HG03060 (cell line): ENCODE measurements around the gene SPEN.
"Not testable (repeated sequence)": the region's sequence is repeated elsewhere in the genome, so short reads cannot be mapped to it uniquely, and the experiment has no call there.

Source experiments
- ATAC-seq: cut with Tn5 transposase; IDR thresholded peaks from one replicate; pipeline ENCODE4 v1.9.1; 2021; ENCODE audit warnings: low read depth, moderate number of reproducible peaks; ENCODE audit not compliant: unreplicated experiment

The SPEN gene, protein sequence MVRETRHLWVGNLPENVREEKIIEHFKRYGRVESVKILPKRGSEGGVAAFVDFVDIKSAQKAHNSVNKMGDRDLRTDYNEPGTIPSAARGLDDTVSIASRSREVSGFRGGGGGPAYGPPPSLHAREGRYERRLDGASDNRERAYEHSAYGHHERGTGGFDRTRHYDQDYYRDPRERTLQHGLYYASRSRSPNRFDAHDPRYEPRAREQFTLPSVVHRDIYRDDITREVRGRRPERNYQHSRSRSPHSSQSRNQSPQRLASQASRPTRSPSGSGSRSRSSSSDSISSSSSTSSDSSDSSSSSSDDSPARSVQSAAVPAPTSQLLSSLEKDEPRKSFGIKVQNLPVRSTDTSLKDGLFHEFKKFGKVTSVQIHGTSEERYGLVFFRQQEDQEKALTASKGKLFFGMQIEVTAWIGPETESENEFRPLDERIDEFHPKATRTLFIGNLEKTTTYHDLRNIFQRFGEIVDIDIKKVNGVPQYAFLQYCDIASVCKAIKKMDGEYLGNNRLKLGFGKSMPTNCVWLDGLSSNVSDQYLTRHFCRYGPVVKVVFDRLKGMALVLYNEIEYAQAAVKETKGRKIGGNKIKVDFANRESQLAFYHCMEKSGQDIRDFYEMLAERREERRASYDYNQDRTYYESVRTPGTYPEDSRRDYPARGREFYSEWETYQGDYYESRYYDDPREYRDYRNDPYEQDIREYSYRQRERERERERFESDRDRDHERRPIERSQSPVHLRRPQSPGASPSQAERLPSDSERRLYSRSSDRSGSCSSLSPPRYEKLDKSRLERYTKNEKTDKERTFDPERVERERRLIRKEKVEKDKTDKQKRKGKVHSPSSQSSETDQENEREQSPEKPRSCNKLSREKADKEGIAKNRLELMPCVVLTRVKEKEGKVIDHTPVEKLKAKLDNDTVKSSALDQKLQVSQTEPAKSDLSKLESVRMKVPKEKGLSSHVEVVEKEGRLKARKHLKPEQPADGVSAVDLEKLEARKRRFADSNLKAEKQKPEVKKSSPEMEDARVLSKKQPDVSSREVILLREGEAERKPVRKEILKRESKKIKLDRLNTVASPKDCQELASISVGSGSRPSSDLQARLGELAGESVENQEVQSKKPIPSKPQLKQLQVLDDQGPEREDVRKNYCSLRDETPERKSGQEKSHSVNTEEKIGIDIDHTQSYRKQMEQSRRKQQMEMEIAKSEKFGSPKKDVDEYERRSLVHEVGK (N-terminal part only)

DNA sequence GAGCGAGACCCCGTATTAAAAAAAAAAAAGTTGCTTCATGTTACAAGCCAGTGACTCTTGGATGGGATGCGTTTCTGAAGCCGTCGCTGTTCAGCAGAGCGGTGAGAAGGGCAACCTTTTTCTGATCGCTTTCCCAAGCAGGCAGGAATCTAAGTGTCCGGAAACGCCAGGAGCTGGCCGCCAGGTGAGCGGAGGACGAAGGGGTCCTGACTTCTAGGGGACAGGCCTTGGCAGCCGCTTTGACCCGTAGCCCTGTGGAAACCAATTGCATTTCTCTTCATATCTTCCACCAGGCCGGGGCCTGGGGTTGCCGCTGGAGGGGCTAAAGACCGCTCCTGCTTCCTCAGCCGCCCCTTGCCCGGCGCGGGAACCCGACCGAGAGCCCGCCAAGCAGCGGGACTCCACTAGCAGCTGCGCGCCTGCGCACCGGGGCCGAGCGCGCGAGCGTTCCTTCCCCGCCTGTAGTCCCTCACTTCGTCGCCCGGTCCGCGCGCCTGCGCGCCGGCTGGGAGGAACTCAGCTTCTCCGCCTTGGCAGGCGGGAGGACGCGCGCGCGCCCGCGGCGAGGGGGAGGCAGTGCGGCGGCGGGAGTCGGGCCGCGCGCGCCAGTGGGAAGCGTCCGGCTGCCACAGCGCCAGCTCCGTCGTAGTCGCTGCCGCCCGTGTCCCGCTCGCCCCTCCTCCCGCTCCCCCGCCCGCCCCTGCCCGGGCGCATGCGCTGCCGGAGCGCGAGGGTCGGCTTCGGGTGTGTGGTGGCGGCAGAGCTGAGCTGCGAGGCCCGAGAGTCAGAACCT, at the start of gene SPEN:
TSS of gene SPEN (plus strand) at position 608 of the 793 bp plus-strand sequence. CDS start 361 bp downstream, outside the sequence.
- peak; percentile 30 for ATAC-seq

DNA sequence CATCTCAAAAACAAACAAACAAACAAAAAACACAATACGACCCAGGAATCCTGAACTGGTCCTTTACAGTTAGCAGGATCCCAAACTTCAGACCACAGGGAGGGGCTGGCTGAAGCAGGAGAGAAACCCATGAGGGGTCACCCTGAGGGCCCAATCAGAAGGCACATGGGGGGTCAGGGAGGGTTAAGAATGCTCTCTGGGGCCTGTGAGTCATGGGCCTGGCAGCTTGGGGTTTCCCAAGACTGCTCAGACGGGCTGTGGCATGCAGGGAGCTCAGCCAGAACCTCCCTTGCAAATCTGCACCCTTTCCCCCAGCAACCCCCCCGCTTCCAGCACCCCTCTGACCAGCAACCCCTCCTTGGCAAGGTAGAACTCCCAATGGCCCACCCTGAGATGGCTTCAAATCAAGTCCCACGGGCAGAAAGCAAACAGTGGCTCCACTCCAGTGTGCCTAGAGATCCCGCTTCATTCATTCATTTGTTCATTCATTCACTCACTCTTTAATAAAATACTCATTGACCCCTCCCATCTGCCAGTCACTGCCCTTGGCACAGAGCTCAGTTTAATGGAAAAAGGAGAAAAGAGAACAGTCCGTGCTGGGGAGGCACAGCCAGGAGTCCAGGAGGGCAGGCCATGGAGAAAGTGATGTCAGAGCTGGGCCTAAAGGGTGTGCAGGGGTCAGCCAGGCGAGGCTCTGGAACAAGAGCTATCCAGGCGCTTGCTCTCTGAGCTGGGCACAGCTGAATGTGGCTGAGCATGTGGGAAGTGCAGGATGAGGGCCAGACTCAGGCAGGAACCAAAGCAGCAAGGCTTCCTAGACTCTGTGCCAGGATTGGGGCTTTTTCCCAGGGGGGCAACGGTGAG, 48.3 kb upstream of the SPEN start:
- no peak for ATAC-seq

DNA sequence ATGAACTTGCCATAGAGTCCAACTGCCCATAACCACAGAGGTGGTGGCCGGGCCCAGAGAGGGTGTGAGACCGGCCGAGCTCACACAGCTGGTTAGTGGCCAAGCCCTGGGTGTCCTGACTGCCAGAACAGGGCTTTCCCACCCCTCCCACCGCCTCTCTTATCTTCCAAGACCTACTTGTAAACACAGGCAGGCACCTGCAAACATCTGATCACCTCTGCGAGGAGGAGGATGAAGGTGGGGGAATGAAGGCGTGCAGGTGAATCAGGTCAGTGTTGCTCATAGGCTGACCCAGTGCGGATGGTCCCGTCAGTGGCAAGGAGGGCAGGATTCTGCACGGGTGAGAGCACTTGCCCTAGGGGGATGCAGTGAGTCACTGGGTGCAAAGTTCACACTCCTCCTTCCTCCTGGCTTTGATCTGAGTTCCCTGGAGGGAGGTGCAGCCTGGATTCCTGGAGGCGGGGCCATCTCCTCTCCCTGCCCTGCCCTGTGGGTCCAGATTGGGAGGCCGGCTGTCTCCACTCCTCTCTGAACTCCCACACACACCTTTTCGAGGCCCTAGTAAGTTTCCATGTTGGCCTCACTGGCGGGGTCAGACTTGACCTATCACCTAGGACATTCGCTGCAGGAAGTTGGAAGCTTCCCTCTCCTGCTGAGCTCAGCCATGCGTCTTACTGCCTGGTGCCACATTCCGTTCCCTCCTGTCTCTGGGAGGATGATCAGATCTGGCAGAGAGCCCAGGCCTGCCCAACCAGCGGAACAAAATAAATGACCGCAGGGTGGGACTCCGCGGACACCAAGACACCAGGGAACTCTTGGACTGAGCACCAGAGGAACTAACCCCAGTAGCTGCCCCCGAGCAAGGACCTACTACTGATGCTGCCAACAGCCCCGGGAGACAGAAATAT, 47.3 kb upstream of the SPEN start:
- no peak for ATAC-seq

DNA sequence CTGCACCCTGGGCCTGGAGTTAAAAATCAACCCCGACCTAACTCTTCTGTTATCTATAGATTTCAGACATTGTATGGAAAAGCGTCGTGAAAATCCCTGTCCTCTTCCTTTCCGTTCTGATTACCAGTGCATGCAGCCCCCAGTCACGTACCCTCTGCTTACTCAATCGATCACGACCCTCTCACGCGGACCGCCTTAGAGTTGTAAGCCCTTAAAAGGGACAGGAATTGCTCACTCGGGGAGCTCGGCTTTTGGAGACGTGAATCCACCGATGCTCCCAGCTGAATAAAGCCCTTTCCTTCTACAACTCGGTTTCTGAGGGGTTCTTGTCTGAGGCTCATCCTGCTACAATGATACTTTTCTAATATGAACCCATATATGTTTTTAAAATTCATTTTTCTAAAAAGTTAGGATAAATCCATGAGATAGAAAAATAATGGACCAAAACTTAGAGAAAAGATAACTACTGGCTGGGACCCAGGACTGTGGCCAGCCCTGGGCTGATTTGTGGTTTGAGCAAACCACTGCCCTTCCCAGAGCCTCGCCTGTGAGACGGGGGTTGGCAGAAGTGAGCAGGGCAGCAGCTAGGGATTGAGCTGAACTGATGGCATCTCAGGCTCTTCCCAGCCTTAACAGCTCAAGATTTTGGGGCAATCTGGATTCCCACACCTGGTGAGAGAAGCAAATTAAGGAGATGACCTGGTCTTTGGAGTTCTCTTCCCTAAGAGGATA, 45.1 kb upstream of the SPEN start:
- ATAC-seq = no peak

DNA sequence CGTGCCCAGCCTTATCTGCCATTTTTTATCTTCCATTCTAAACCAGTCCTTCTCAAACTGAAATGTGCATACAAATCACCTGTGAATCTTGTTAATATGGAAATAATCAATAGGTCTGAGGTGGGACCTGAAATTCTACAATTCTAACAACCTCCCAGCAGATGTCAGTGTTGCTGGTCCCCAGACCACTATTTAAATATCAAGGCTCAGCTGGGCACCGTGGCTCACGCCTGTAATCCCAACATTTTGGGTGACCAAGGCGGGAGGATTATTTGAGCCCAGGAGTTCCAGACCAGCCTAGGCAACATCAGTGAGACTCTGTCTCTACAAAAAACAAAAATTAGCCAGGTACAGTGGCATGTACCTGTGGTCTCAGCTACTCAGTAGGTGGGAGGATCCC, 44.1 kb upstream of the SPEN start:
- ATAC-seq = no peak

DNA sequence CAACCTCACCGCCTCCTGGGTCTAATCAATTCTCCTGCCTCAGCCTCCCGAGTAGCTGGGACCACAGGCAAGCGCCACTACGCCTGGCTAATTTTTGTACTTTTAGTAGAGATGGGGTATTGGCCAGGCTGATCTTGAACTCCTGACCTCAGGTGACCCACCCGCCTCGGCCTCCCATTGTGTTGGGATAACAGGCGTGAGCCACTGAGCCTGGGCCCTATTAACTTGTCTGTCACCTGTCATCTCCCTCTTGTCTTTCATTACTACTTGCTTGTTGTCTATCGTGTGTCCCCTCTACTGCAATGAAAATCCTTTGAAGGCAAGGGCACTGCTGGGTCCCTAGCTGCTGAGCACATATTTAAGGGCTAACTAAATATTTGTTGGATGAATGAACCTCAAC, 43.4 kb upstream of the SPEN start:
- no peak for ATAC-seq

DNA sequence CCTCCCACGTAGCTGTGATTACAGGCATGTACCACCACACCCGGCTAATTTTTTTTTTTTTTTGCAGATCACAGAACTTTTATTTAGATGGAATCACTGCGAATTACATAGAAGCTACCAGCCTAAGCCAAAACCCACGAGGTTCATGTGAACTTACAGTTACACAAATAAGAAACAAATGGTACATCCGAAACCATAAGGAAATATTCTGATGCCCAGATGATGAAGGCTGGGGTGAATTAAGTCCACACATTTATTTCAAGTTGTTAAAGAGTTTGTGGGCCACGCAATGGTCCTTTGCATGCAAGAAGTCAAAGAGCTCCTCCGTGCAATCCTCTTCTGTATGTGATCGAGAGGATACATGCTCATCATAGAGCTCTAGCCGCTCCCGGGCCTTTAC, 40.4 kb upstream of the SPEN start:
- no peak for ATAC-seq

DNA sequence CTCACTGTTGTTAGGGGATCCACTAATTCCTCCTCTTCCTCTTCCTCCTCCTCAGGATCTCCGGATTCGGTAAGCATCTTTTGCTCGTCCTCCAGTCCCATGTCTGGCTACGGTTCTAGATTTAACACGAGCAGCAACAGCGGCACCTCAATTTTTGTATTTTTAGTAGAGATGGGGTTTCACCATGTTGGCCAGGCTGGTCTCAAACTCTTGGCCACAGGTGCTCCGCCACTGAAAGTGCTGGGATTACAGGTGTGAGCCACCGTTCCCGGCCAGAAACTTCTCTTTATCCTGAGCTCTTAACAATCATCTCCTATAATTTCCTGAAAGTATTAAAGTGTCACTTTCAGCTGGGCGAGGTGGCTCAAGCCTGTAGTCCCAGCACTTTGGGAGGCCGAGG, 40.0 kb upstream of the SPEN start, which contains the start of gene UQCRHL:
TSS of gene UQCRHL (minus strand) at position 101 of the 400 bp plus-strand sequence. CDS start at position 101, 0 bp downstream.
- ATAC-seq = not testable (repeated sequence)

DNA sequence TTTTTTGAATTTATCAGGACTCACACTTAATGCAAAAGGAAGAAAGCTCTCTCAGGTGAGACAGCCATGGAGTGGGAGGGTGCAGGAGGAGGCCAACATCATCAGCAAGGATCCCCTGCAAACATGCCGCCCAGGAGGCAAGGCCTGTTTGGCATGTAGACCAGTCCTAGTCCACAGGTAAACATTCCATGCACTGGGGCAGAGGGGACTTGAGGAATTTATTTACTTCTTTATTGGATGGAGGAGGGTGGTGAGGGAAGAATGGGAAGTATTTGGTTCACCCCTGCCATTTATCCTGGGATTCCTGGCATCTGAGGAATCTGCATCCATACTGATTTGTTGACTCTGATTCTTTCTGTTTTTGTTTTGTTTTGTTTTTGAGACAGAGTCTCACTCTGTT, 38.6 kb upstream of the SPEN start:
- ATAC-seq = no peak

DNA sequence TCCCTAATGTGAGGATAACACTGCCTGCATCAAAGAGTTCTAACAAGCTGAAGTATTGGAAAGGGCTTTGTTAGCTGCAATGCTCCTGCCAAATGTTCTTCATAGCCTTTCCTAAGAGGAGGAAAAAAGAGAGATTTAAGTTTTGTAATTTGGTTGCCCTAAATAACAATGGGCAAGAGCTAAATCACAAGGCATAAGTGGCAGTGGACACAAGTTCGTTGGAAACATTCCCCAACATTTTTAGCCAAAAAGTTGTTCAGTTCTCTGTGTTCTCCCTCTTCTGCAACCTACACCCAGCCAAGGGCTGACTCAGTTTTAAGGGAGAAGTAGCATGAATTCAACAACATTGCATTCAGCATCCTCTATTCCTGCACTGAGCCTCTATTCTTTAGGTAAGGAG, 37.4 kb upstream of the SPEN start:
- no peak for ATAC-seq

DNA sequence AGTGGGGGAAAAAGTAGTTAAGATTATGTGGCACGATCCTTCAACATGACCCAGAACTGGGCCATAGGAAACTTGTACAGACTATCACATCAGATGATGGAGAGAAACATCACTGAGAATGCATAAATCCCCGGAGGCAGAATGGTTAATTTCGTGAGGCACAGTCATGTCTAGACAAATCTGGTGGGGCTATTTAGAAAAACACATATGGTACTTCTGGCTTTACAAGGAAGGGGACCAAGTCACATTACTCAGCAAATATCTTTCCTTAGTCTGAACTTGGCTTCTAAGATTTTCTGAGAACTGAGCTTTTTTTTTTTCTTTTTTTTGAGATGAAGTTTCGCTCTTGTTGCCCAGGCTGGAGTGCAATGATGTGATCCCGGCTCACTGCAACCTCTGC, 30.8 kb upstream of the SPEN start:
- ATAC-seq = no peak

DNA sequence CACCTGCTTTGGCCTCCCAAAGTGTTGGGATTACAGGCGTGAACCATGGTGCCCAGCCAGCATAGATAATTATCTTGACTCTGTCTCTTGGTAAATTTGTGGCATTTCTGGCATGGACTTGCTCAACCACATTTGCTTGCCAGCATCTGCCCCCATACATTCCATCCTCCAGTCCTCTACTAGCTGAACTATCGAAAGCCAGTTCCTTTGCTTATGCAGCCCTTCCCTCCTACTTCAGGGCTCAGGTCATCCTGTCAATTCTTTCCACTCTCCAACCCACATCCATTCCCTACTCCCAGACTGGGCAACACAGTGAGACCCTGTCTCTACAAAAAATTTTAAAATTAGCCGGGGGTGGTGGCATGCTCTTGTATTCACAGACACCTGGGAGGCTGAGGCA, 27.0 kb upstream of the SPEN start:
- no peak for ATAC-seq

DNA sequence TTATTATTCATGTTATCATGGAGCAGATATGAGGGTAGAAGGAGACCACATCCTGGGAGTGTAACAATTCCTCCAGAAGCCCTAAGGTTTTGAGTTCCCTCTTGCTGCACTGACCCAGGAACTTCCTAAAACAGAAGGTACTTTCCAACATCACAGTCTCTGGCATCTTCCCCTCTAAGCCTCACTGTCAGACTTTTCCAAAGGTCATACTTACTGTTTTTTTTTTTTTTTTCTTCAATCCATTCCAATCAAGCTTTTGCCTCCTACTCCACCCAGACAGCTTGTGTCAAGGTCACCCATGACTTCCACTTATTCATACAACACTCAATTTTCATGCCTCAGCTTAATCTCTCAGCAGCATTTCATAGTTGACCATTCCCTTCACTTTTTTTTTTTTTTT, 21.7 kb upstream of the SPEN start:
- no peak for ATAC-seq

DNA sequence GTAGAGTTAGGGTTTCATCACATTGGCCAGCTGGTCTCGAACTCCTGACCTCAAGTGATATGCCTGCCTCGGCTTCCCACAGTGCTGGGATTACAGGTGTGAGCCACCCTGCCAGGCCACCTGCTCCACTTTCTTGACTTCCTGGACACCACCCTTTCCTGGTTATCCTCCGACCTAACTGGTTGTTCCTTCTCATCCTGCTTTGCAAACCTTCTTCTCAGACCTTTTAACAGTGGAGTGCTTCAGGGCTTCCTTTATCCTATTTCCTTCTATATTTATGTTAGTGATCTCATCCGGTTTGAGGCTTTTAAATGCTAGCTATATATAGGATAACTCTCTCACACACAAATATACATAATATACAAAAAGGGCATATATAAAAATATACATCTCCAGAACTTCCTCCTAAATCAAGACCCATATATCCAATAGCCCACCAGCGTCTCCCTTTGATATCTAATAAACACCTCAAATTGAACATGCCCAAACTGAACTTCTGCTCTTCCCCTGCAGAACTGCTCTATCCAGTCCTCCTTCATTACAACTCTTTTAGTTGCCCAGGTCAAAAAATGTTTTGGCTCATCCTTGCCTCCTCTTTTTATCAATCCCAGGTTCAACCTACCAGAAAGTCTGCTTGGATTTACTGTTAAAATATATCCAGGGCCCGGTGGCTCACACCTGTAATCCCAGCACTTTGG, 20.5 kb upstream of the SPEN start:
- no peak for ATAC-seq

DNA sequence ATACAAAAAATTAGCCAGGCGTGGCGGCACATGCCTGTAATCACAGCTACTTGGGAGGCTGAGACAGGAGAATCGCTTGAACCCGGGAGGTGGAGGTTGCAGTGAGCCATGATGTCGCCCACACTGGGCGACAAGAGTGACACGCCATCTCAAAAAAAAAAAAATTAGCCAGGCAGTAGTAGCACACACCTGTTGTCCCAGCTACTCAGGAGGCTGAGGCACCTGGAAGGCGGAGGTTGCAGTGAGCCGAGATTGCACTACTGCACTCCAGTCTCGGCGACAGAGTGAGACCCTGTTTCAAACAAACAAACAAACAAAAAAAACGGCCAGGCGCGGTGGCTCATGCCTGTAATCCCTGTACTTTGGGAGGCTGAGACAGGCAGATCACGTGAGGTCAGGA, 19.9 kb upstream of the SPEN start:
- ATAC-seq = not testable (repeated sequence)

DNA sequence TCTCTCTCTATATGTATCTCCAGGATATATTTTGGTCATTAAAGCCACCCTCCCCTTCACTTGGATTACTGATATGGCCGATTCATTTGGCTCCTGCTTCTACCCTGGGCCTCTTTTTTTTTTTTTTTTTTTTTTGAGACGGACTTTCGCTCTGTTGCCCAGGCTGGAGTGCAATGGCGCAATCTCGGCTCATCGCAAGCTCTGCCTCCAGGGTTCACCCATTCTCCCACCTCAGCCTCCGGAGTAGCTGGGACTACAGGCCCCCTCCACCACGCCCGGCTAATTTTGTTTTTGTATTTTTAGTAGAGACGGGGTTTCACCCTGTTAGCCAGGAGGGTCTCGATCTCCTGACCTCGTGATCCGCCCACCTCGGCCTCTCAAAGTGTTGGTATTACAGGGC, 18.6 kb upstream of the SPEN start:
- ATAC-seq = not testable (repeated sequence)

DNA sequence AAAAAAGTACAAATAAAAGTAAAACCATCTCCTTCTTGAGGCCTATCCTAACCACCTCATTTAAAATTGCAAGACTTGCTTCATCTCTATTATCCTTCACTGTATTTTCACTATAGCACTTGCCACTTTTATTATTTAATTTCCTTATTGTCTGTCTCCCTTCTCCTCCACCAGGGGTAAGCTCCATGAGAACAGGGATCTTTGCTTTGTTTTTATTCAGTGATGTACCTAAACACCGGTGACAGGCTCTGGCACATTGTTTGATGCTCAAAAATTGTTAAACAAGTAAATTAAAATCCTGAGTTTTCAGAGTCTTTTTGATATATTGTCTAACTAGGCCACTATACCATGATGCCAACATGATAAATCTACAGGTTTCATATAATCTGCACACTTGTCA, 17.2 kb upstream of the SPEN start:
- no peak for ATAC-seq
